ENCODE data around the gene GLYATL1. TPM values are rescaled to one million over a fixed set of nuclear protein-coding genes. Genes with fewer than 3 reads are reported as not detected.

Gene GLYATL1
- total and polyA plus RNA-seq, 2 experiments from 2014 or later = 7.9 to 12.6 TPM

DNA sequence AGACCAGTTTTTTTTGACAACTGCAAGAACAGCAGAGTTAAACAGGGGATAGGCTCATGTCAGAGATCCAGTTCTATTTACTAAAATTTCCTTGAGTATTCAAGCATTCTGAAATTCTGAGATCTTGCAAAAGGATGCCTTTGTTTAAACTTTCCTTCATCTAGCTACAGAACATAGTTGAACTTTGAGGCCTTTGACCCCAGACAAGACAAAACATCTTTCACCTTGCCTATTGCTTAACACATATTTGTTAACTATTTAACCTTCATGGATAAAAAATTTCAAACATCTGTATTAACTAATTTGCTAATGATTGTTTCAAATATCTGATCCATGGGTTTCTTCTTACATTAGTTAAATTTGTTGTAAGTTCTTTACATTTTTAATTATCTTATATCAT lies 38.2 kb downstream of the GLYATL1 start:
- no peak overlapping the region for H3K27ac Mint-ChIP-seq
- Histone ChIP-seq H3K27ac (ENCODE audit: low read depth) (no peak overlapping the region), H2AFZ (no peak overlapping the region), H3K4me3 (no peak overlapping the region), H3K27me3 (ENCODE audit: insufficient read depth) (no peaks in the 10 kb centered on the region), H3K36me3 (ENCODE audit: insufficient read depth) (no peaks in the 10 kb centered on the region), H3K4me1 (ENCODE audit: insufficient read depth) (no peaks in the 10 kb centered on the region), H3K4me2 (no peak overlapping the region), H3K79me2 (replicated peaks; ENCODE audit: insufficient read depth) (no peaks in the 10 kb centered on the region), H3K9me2 (ENCODE audit: insufficient read depth) (no peaks in the 10 kb centered on the region), H3F3A (replicated peaks; ENCODE audit: low read depth) (no peaks in the 10 kb centered on the region), H4K20me1 (replicated peaks; ENCODE audit: insufficient read depth) (no peaks in the 10 kb centered on the region)
- DNase-seq (ENCODE audit: low spot score) (no peak), ATAC-seq (no peak)
- peaks cover 3% of the 10 kb centered on the region; the same call in 2 of the 3 replicates for H3K36me3 Mint-ChIP-seq (ENCODE audit: low read depth)
- peaks cover 4% of the 10 kb centered on the region for H3K27me3 Mint-ChIP-seq (ENCODE audit: insufficient read depth, low read depth, poor library complexity)
- H3K4me3 Mint-ChIP-seq = no peak overlapping the region
- H3K4me1 Mint-ChIP-seq = no peaks in the 10 kb centered on the region
- TF ChIP-seq JUNB (IDR thresholded peaks at IDR 0.05; ENCODE audit: unreplicated experiment) (no peak), ZNF114 (CRISPR knock-in tag; IDR thresholded peaks at IDR 0.05) (no peak), EZH2 (IDR thresholded peaks at IDR 0.05; ENCODE audit: low read depth, unreplicated experiment) (no peak), ETS1 (IDR thresholded peaks at IDR 0.05) (no peak), NANOG (IDR thresholded peaks at IDR 0.05; ENCODE audit: borderline replicate concordance) (no peak), EZH2phosphoT487 (IDR thresholded peaks at IDR 0.05; ENCODE audit: unreplicated experiment) (no peak), ZNF331 (CRISPR knock-in tag; IDR thresholded peaks at IDR 0.05; ENCODE audit: low read depth) (no peak), REST (IDR thresholded peaks at IDR 0.05; ENCODE audit: unreplicated experiment) (no peak), STAT1 (IDR thresholded peaks at IDR 0.05; ENCODE audit: unreplicated experiment) (no peak), CREB1 (CRISPR knock-in tag; IDR thresholded peaks at IDR 0.05; ENCODE audit: low read depth) (no peak), POLR2AphosphoS5 (IDR thresholded peaks at IDR 0.05; ENCODE audit: low read depth) (no peak), CTCF (conservative IDR thresholded peaks at IDR 0.05; ENCODE audit: low read depth in 2 of 2) (no peak)
- TF ChIP-seq, protein P1, sequence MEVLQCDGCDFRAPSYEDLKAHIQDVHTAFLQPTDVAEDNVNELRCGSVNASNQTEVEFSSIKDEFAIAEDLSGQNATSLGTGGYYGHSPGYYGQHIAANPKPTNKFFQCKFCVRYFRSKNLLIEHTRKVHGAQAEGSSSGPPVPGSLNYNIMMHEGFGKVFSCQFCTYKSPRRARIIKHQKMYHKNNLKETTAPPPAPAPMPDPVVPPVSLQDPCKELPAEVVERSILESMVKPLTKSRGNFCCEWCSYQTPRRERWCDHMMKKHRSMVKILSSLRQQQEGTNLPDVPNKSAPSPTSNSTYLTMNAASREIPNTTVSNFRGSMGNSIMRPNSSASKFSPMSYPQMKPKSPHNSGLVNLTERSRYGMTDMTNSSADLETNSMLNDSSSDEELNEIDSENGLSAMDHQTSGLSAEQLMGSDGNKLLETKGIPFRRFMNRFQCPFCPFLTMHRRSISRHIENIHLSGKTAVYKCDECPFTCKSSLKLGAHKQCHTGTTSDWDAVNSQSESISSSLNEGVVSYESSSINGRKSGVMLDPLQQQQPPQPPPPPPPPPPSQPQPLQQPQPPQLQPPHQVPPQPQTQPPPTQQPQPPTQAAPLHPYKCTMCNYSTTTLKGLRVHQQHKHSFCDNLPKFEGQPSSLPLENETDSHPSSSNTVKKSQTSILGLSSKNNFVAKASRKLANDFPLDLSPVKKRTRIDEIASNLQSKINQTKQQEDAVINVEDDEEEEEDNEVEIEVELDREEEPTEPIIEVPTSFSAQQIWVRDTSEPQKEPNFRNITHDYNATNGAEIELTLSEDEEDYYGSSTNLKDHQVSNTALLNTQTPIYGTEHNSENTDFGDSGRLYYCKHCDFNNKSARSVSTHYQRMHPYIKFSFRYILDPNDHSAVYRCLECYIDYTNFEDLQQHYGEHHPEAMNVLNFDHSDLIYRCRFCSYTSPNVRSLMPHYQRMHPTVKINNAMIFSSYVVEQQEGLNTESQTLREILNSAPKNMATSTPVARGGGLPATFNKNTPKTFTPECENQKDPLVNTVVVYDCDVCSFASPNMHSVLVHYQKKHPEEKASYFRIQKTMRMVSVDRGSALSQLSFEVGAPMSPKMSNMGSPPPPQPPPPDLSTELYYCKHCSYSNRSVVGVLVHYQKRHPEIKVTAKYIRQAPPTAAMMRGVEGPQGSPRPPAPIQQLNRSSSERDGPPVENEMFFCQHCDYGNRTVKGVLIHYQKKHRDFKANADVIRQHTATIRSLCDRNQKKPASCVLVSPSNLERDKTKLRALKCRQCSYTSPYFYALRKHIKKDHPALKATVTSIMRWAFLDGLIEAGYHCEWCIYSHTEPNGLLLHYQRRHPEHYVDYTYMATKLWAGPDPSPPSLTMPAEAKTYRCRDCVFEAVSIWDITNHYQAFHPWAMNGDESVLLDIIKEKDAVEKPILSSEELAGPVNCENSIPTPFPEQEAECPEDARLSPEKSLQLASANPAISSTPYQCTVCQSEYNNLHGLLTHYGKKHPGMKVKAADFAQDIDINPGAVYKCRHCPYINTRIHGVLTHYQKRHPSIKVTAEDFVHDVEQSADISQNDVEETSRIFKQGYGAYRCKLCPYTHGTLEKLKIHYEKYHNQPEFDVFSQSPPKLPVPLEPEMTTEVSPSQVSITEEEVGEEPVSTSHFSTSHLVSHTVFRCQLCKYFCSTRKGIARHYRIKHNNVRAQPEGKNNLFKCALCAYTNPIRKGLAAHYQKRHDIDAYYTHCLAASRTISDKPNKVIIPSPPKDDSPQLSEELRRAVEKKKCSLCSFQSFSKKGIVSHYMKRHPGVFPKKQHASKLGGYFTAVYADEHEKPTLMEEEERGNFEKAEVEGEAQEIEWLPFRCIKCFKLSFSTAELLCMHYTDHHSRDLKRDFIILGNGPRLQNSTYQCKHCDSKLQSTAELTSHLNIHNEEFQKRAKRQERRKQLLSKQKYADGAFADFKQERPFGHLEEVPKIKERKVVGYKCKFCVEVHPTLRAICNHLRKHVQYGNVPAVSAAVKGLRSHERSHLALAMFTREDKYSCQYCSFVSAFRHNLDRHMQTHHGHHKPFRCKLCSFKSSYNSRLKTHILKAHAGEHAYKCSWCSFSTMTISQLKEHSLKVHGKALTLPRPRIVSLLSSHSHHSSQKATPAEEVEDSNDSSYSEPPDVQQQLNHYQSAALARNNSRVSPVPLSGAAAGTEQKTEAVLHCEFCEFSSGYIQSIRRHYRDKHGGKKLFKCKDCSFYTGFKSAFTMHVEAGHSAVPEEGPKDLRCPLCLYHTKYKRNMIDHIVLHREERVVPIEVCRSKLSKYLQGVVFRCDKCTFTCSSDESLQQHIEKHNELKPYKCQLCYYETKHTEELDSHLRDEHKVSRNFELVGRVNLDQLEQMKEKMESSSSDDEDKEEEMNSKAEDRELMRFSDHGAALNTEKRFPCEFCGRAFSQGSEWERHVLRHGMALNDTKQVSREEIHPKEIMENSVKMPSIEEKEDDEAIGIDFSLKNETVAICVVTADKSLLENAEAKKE (CRISPR knock-in tag; IDR thresholded peaks at IDR 0.05) = no peak
- H3K9me3 Mint-ChIP-seq = peaks cover 28% of the 10 kb centered on the region
